Measurements from ENCODE around the gene EGLN3. TPM values are rescaled to one million over a fixed set of nuclear protein-coding genes. Genes with fewer than 3 reads are reported as not detected.

The EGLN3 gene
- total and polyA plus RNA-seq, 2 of the 13 experiments (the other 11 are each of a cell fraction or from before 2014, with no cell fraction given) = 0.18 to 27.3 TPM

DNA sequence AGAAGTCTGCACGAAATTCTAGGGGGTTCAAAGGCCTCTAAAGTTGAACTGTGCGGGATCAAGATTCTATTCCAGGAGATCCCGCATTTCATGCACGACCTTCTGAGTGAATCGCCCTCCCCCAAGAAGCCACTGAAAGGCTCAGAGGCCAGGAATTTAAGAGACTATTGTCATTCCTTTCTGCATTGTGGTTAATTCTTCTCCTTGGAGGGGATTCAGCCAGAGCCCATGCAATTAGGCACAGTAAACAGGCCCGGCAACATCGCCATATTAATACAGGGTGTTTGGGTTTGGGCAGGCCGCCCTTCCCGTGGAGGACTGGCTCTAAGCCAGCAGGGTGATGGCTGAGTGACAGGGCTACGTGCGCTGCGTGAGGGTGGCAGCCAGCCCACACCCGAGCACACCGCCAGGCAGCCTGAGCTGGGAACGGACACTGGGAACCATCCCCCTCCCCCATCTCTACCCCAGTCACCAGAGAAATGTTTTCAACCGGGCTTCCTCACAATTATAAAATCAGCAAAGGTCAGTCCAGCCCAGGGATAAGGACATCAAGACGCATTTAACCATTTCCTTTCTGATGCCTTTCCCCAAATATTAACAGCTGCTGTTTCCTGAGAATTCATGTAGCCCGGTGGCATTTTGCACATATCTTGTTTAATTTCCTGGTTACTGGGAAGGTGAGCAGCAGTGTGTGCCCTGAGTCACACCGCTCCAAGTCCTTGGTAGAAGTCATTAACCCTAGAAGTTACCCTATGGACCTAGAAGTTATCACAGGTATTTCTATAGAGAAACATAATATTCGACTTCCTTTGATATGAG is 12.5 kb downstream of the EGLN3 start (continued):
- TF ChIP-seq, protein P1, sequence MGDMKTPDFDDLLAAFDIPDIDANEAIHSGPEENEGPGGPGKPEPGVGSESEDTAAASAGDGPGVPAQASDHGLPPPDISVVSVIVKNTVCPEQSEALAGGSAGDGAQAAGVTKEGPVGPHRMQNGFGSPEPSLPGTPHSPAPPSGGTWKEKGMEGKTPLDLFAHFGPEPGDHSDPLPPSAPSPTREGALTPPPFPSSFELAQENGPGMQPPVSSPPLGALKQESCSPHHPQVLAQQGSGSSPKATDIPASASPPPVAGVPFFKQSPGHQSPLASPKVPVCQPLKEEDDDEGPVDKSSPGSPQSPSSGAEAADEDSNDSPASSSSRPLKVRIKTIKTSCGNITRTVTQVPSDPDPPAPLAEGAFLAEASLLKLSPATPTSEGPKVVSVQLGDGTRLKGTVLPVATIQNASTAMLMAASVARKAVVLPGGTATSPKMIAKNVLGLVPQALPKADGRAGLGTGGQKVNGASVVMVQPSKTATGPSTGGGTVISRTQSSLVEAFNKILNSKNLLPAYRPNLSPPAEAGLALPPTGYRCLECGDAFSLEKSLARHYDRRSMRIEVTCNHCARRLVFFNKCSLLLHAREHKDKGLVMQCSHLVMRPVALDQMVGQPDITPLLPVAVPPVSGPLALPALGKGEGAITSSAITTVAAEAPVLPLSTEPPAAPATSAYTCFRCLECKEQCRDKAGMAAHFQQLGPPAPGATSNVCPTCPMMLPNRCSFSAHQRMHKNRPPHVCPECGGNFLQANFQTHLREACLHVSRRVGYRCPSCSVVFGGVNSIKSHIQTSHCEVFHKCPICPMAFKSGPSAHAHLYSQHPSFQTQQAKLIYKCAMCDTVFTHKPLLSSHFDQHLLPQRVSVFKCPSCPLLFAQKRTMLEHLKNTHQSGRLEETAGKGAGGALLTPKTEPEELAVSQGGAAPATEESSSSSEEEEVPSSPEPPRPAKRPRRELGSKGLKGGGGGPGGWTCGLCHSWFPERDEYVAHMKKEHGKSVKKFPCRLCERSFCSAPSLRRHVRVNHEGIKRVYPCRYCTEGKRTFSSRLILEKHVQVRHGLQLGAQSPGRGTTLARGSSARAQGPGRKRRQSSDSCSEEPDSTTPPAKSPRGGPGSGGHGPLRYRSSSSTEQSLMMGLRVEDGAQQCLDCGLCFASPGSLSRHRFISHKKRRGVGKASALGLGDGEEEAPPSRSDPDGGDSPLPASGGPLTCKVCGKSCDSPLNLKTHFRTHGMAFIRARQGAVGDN (CRISPR knock-in tag; IDR thresholded peaks at IDR 0.05) = peak; percentile 97
- TF ChIP-seq ZNF747 (CRISPR knock-in tag; IDR thresholded peaks at IDR 0.05; ENCODE audit: borderline replicate concordance) (no peak), AKAP8 (CRISPR knock-in tag; IDR thresholded peaks at IDR 0.05) (no peak), KLF11 (CRISPR knock-in tag; IDR thresholded peaks at IDR 0.05) (no peak), ZNF775 (CRISPR knock-in tag; IDR thresholded peaks at IDR 0.05; ENCODE audit: borderline replicate concordance) (no peak), ZNF552 (CRISPR knock-in tag; IDR thresholded peaks at IDR 0.05; ENCODE audit: borderline replicate concordance) (no peak), TEAD2 (CRISPR knock-in tag; IDR thresholded peaks at IDR 0.05) (no peak), ZSCAN31 (CRISPR knock-in tag; IDR thresholded peaks at IDR 0.05; ENCODE audit: low read depth) (no peak), ZNF670 (CRISPR knock-in tag; IDR thresholded peaks at IDR 0.05; ENCODE audit: borderline replicate concordance) (no peak), NR1H2 (CRISPR knock-in tag; IDR thresholded peaks at IDR 0.05; ENCODE audit: borderline replicate concordance, low read depth) (no peak), ZNF3 (CRISPR knock-in tag; IDR thresholded peaks at IDR 0.05) (no peak), SMARCE1 (IDR thresholded peaks at IDR 0.05; ENCODE audit: borderline replicate concordance) (no peak), ARNT (IDR thresholded peaks at IDR 0.05) (no peak)
- TF ChIP-seq, protein P2, sequence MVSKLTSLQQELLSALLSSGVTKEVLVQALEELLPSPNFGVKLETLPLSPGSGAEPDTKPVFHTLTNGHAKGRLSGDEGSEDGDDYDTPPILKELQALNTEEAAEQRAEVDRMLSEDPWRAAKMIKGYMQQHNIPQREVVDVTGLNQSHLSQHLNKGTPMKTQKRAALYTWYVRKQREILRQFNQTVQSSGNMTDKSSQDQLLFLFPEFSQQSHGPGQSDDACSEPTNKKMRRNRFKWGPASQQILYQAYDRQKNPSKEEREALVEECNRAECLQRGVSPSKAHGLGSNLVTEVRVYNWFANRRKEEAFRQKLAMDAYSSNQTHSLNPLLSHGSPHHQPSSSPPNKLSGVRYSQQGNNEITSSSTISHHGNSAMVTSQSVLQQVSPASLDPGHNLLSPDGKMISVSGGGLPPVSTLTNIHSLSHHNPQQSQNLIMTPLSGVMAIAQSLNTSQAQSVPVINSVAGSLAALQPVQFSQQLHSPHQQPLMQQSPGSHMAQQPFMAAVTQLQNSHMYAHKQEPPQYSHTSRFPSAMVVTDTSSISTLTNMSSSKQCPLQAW (CRISPR knock-in tag; IDR thresholded peaks at IDR 0.05) = no peak
- TF ChIP-seq, protein P3, sequence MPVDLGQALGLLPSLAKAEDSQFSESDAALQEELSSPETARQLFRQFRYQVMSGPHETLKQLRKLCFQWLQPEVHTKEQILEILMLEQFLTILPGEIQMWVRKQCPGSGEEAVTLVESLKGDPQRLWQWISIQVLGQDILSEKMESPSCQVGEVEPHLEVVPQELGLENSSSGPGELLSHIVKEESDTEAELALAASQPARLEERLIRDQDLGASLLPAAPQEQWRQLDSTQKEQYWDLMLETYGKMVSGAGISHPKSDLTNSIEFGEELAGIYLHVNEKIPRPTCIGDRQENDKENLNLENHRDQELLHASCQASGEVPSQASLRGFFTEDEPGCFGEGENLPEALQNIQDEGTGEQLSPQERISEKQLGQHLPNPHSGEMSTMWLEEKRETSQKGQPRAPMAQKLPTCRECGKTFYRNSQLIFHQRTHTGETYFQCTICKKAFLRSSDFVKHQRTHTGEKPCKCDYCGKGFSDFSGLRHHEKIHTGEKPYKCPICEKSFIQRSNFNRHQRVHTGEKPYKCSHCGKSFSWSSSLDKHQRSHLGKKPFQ (CRISPR knock-in tag; IDR thresholded peaks at IDR 0.05; ENCODE audit: insufficient replicate concordance) = peak; percentile 96
- TF ChIP-seq, protein P4, sequence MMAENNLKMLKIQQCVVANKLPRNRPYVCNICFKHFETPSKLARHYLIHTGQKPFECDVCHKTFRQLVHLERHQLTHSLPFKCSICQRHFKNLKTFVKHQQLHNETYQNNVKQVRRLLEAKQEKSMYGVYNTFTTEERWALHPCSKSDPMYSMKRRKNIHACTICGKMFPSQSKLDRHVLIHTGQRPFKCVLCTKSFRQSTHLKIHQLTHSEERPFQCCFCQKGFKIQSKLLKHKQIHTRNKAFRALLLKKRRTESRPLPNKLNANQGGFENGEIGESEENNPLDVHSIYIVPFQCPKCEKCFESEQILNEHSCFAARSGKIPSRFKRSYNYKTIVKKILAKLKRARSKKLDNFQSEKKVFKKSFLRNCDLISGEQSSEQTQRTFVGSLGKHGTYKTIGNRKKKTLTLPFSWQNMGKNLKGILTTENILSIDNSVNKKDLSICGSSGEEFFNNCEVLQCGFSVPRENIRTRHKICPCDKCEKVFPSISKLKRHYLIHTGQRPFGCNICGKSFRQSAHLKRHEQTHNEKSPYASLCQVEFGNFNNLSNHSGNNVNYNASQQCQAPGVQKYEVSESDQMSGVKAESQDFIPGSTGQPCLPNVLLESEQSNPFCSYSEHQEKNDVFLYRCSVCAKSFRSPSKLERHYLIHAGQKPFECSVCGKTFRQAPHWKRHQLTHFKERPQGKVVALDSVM (CRISPR knock-in tag; IDR thresholded peaks at IDR 0.05) = no peak
- TF ChIP-seq, protein P5, sequence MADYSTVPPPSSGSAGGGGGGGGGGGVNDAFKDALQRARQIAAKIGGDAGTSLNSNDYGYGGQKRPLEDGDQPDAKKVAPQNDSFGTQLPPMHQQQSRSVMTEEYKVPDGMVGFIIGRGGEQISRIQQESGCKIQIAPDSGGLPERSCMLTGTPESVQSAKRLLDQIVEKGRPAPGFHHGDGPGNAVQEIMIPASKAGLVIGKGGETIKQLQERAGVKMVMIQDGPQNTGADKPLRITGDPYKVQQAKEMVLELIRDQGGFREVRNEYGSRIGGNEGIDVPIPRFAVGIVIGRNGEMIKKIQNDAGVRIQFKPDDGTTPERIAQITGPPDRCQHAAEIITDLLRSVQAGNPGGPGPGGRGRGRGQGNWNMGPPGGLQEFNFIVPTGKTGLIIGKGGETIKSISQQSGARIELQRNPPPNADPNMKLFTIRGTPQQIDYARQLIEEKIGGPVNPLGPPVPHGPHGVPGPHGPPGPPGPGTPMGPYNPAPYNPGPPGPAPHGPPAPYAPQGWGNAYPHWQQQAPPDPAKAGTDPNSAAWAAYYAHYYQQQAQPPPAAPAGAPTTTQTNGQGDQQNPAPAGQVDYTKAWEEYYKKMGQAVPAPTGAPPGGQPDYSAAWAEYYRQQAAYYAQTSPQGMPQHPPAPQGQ (CRISPR knock-in tag; IDR thresholded peaks at IDR 0.05; ENCODE audit: borderline replicate concordance) = no peak
